CD4-positive, CD25-positive, alpha-beta regulatory T cell (primary cell): ENCODE results near the gene SPIN1. TPM values are rescaled to one million over a fixed set of nuclear protein-coding genes. Genes with fewer than 3 reads are reported as not detected.

ENCODE experiments used
- ATAC-seq, 2 donors: fragments of 150-1000 bp; cut with Tn5 transposase; one replicate each; pipeline ENCODE4 v1.10.0; 2021; ENCODE audit warnings: low read depth in 2 of 2, moderate number of reproducible peaks in 2 of 2, moderate library complexity in 1 of 2
- DNase-seq, 3 donors: peaks; one replicate each; pipeline versions ENCODE4 v3.0.0 to v3.0.0-alpha.2; 2012 to 2022; ENCODE audit warnings: mixed read lengths in 1 of 3
- H3K27ac ChIP-seq: one replicate; pipeline ENCODE4 v1.7.0; 2013; ENCODE audit warnings: mild to moderate bottlenecking, low read length; ENCODE audit not compliant: insufficient read depth, poor library complexity, severe bottlenecking
- H3K27me3 ChIP-seq: one replicate; pipeline ENCODE4 v1.7.0; 2013; ENCODE audit warnings: low read length; ENCODE audit not compliant: control insufficient read depth, insufficient read depth
- H3K36me3 ChIP-seq: one replicate; pipeline ENCODE4 v1.7.0; 2013; ENCODE audit warnings: mild to moderate bottlenecking, low read length, moderate library complexity; ENCODE audit not compliant: control insufficient read depth, insufficient read depth
- H3K4me1 ChIP-seq: 2 replicates; pipeline ENCODE4 v1.7.0; 2013; ENCODE audit warnings: mild to moderate bottlenecking, low read length; ENCODE audit not compliant: insufficient read depth, control insufficient read depth, poor library complexity, severe bottlenecking
- H3K4me3 ChIP-seq: one replicate; pipeline ENCODE4 v1.7.0; 2013; ENCODE audit warnings: low read depth, mild to moderate bottlenecking, low read length, moderate library complexity
- H3K9me3 ChIP-seq, 2 experiments: 1 replicate in 1 of 2; 2 replicates in 1 of 2; pipeline ENCODE4 v1.7.0; 2013; ENCODE audit warnings: low read length in 2 of 2, mild to moderate bottlenecking in 1 of 2, moderate library complexity in 1 of 2; ENCODE audit not compliant: control insufficient read depth in 2 of 2
- H3K27ac Mint-ChIP-seq, 3 donors: one replicate each; pipeline ENCODE4 v1.8.0; 2020 to 2022; ENCODE audit warnings: mild to moderate bottlenecking in 3 of 3, mixed read lengths in 3 of 3, moderate library complexity in 2 of 3
- H3K27me3 Mint-ChIP-seq: one replicate; pipeline ENCODE4 v1.8.0; 2022; ENCODE audit warnings: mild to moderate bottlenecking, mixed read lengths
- H3K36me3 Mint-ChIP-seq: one replicate; pipeline ENCODE4 v1.8.0; 2020; ENCODE audit warnings: mixed read lengths
- H3K4me1 Mint-ChIP-seq, 4 donors: one replicate each; pipeline ENCODE4 v1.8.0; 2020 to 2022; ENCODE audit warnings: mixed read lengths in 4 of 4, mild to moderate bottlenecking in 1 of 4
- H3K4me3 Mint-ChIP-seq, 4 donors: one replicate each; pipeline ENCODE4 v1.8.0; 2020 to 2022; ENCODE audit warnings: mild to moderate bottlenecking in 4 of 4, mixed read lengths in 4 of 4, moderate library complexity in 3 of 4
- H3K9me3 Mint-ChIP-seq, 7 donors: one replicate each; pipeline ENCODE4 v1.8.0; 2020 to 2022; ENCODE audit warnings: mixed read lengths in 7 of 7, mild to moderate bottlenecking in 3 of 7, moderate library complexity in 2 of 7
- polyA plus RNA-seq, 4 donors: library from polyadenylated mRNA; unstranded; fragments of 300-500 nt; fragmentation: Illumina TruSeq; gene quantifications; one replicate each; pipeline ENCODE4 v1.2.3, GENCODE V29; 2021
- total RNA-seq: library from RNA; stranded (reverse); gene quantifications from one replicate; pipeline ENCODE4 v1.2.3, GENCODE V29; 2022

The SPIN1 gene
- total and polyA plus RNA-seq, 5 donors from 2014 or later, result 15.0 to 21.4 (median 19.4) TPM

- DNase-seq (no peak), ATAC-seq (no peak)
- H3K27ac ChIP-seq, result no peak overlapping the region
- no peaks in the 10 kb centered on the region for H3K9me3 ChIP-seq
- H3K4me1 Mint-ChIP-seq, result peaks cover 18 to 31% (median 22%) of the 10 kb centered on the region in 4 donors
- H3K4me1 ChIP-seq, result no peaks in the 10 kb centered on the region
- no peak overlapping the region for H3K4me3 Mint-ChIP-seq
- no peaks in the 10 kb centered on the region for H3K27me3 ChIP-seq
- no peaks in the 10 kb centered on the region for H3K27me3 Mint-ChIP-seq
- peaks cover 7% of the 10 kb centered on the region for H3K36me3 ChIP-seq
- H3K36me3 Mint-ChIP-seq, result peaks cover 26% of the 10 kb centered on the region
- peaks cover 0 to 6% (median 0%) of the 10 kb centered on the region in 7 donors for H3K9me3 Mint-ChIP-seq
- no peak overlapping the region for H3K4me3 ChIP-seq
- peak overlapping the region in 1 of 3 donors; percentile 0 for H3K27ac Mint-ChIP-seq
Measured at GRCh38 chr9:88436379-88436778, 48.1 kb downstream of the SPIN1 start.

- DNase-seq (no peak), ATAC-seq (no peak)
- H3K27ac Mint-ChIP-seq, result peak overlapping the region in 1 of 3 donors; percentile 66
- no peaks in the 10 kb centered on the region for H3K27me3 Mint-ChIP-seq
- H3K36me3 Mint-ChIP-seq, result peaks cover 24% of the 10 kb centered on the region
- no peaks in the 10 kb centered on the region for H3K4me1 ChIP-seq
- no peaks in the 10 kb centered on the region for H3K27me3 ChIP-seq
- no peak overlapping the region for H3K4me3 Mint-ChIP-seq
- H3K4me1 Mint-ChIP-seq, result peaks cover 18 to 37% (median 22%) of the 10 kb centered on the region in 4 donors
- H3K4me3 ChIP-seq, result no peak overlapping the region
- peaks cover 0 to 6% (median 0%) of the 10 kb centered on the region in 7 donors for H3K9me3 Mint-ChIP-seq
- no peak overlapping the region for H3K27ac ChIP-seq
- H3K9me3 ChIP-seq, result no peaks in the 10 kb centered on the region
- peaks cover 7% of the 10 kb centered on the region for H3K36me3 ChIP-seq
Measured at GRCh38 chr9:88437210-88438146, 49.2 kb downstream of the SPIN1 start.

GRCh38 chr9:88438811-88439210, 50.6 kb downstream of the SPIN1 start:
- H3K27me3 Mint-ChIP-seq, result no peaks in the 10 kb centered on the region
- peak overlapping the region in 1 of 3 donors; percentile 28 for H3K27ac Mint-ChIP-seq

GRCh38 chr9:88441301-88442007, 53.2 kb downstream of the SPIN1 start:
- Histone ChIP-seq H3K27me3 (no peaks in the 10 kb centered on the region), H3K27ac (no peak overlapping the region), H3K4me1 (no peaks in the 10 kb centered on the region), H3K9me3 (no peaks in the 10 kb centered on the region), H3K36me3 (peaks cover under 1% of the 10 kb centered on the region), H3K4me3 (no peak overlapping the region)
- Mint-ChIP-seq H3K36me3 (peaks cover 24% of the 10 kb centered on the region), H3K9me3 (peaks cover 0 to 5% (median 3%) of the 10 kb centered on the region in 7 donors), H3K27ac (no peak overlapping the region), H3K4me3 (no peak overlapping the region), H3K27me3 (no peaks in the 10 kb centered on the region), H3K4me1 (peaks cover 6 to 34% (median 22%) of the 10 kb centered on the region in 4 donors)
- ATAC-seq (no peak), DNase-seq (no peak)

More at GRCh38 chr9:88438811-88439210, 50.6 kb downstream of the SPIN1 start:
- Mint-ChIP-seq H3K4me1 (peaks cover 11 to 33% (median 19%) of the 10 kb centered on the region in 4 donors), H3K9me3 (peaks cover 0 to 3% (median under 1%) of the 10 kb centered on the region in 7 donors), H3K4me3 (no peak overlapping the region), H3K36me3 (peaks cover 18% of the 10 kb centered on the region)
- no peak for ATAC-seq
- H3K4me1 ChIP-seq, result no peaks in the 10 kb centered on the region
- H3K27me3 ChIP-seq, result no peaks in the 10 kb centered on the region
- no peaks in the 10 kb centered on the region for H3K9me3 ChIP-seq
- no peak overlapping the region for H3K27ac ChIP-seq
- no peak for DNase-seq
- no peak overlapping the region for H3K4me3 ChIP-seq
- H3K36me3 ChIP-seq, result peaks cover 7% of the 10 kb centered on the region

GRCh38 chr9:88443480-88444113, 55.4 kb downstream of the SPIN1 start:
- no peak overlapping the region for H3K27ac ChIP-seq
- no peaks in the 10 kb centered on the region for H3K36me3 ChIP-seq
- H3K27me3 Mint-ChIP-seq, result no peaks in the 10 kb centered on the region
- H3K27me3 ChIP-seq, result no peaks in the 10 kb centered on the region
- H3K4me3 Mint-ChIP-seq, result no peak overlapping the region
- no peaks in the 10 kb centered on the region for H3K9me3 ChIP-seq
- no peak overlapping the region for H3K27ac Mint-ChIP-seq
- ATAC-seq (no peak), DNase-seq (no peak)
- H3K4me1 ChIP-seq, result no peaks in the 10 kb centered on the region
- peaks cover 0 to 8% (median 3%) of the 10 kb centered on the region in 7 donors for H3K9me3 Mint-ChIP-seq
- peaks cover 6 to 45% (median 23%) of the 10 kb centered on the region in 4 donors for H3K4me1 Mint-ChIP-seq
- H3K36me3 Mint-ChIP-seq, result peaks cover 18% of the 10 kb centered on the region
- no peak overlapping the region for H3K4me3 ChIP-seq

- H3K9me3 ChIP-seq, result no peaks in the 10 kb centered on the region
- Mint-ChIP-seq H3K4me1 (peaks cover 6 to 42% (median 22%) of the 10 kb centered on the region in 4 donors), H3K36me3 (peaks cover 32% of the 10 kb centered on the region), H3K27me3 (no peaks in the 10 kb centered on the region), H3K27ac (no peak overlapping the region), H3K9me3 (peaks cover 0 to 8% (median 3%) of the 10 kb centered on the region in 7 donors), H3K4me3 (peak overlapping the region in 1 of 4 donors; percentile 4)
- DNase-seq (peak in 1 of 3 donors; percentile 32), ATAC-seq (no peak)
- H3K27me3 ChIP-seq, result no peaks in the 10 kb centered on the region
- H3K27ac ChIP-seq, result no peak overlapping the region
- no peak overlapping the region for H3K4me3 ChIP-seq
- H3K36me3 ChIP-seq, result no peaks in the 10 kb centered on the region
- H3K4me1 ChIP-seq, result no peaks in the 10 kb centered on the region
Measured at GRCh38 chr9:88446728-88447127, 58.5 kb downstream of the SPIN1 start.

- Histone ChIP-seq H3K9me3 (no peaks in the 10 kb centered on the region), H3K27ac (no peak overlapping the region), H3K36me3 (no peaks in the 10 kb centered on the region), H3K27me3 (no peaks in the 10 kb centered on the region), H3K4me1 (no peaks in the 10 kb centered on the region), H3K4me3 (no peak overlapping the region)
- Mint-ChIP-seq H3K4me1 (peaks cover 6 to 36% (median 23%) of the 10 kb centered on the region in 4 donors), H3K27ac (no peak overlapping the region), H3K36me3 (peaks cover 32% of the 10 kb centered on the region), H3K27me3 (no peaks in the 10 kb centered on the region), H3K9me3 (peaks cover 0 to 8% (median 3%) of the 10 kb centered on the region in 7 donors), H3K4me3 (no peak overlapping the region)
- DNase-seq, result no peak
- ATAC-seq, result no peak
Measured at GRCh38 chr9:88447431-88447830, 59.2 kb downstream of the SPIN1 start.
